PC-9 (cell line): ENCODE measurements around the gene GLRA2. TPM values are rescaled to one million over a fixed set of nuclear protein-coding genes. Genes with fewer than 3 reads are reported as not detected.

Experiments used
- BruUV-seq: library from RNA; stranded (reverse); fragments of 400-500 nt; replicated peaks from 2 replicates; lab custom pipeline; 2021; lab: Mats Ljungman, UMichigan
- CTCF ChIA-PET: fragments of 300-600 bp; sonication (Branson Sonifier 250); formaldehyde crosslinking; loops from one replicate; lab custom pipeline; 2022; ENCODE audit warnings: antibody characterized with exemption; lab: Charles Lee
- POLR2A ChIA-PET: fragments of 300-600 bp; sonication (Branson Sonifier 250); formaldehyde crosslinking; loops from one replicate; lab custom pipeline; 2022; ENCODE audit warnings: antibody characterized with exemption; ENCODE audit not compliant: unreplicated experiment; lab: Charles Lee
- DNase-seq, 2 experiments: peaks; one replicate each; pipeline versions ENCODE4 v3.0.0 to v3.0.0-alpha.2; 2015 to 2022; ENCODE audit warnings: mixed read lengths in 1 of 2
- H2AFZ ChIP-seq: fragments of 200-600 bp; sonication (generic); 2 replicates; pipeline ENCODE4 v1.8.1; 2017; ENCODE audit warnings: antibody characterized with exemption
- H3F3A ChIP-seq: fragments of 200-600 bp; sonication (generic); 2 replicates; pipeline ENCODE4 v1.8.1; 2017; ENCODE audit warnings: antibody characterized with exemption, mild to moderate bottlenecking, low read depth; ENCODE audit not compliant: insufficient read depth
- H3K27ac ChIP-seq: fragments of 200-600 bp; sonication (generic); 2 replicates; pipeline ENCODE4 v1.6.1; 2016; ENCODE audit warnings: mixed run types
- H3K27me3 ChIP-seq: fragments of 200-600 bp; sonication (generic); 2 replicates; pipeline ENCODE4 v1.6.1; 2016; ENCODE audit warnings: low read depth, mixed run types; ENCODE audit not compliant: insufficient read depth
- H3K36me3 ChIP-seq: fragments of 200-600 bp; sonication (generic); 2 replicates; pipeline ENCODE4 v1.6.1; 2016; ENCODE audit warnings: low read depth, mixed run types
- H3K4me1 ChIP-seq: fragments of 200-600 bp; sonication (generic); replicated peaks from 2 replicates; pipeline ENCODE4 v1.6.1; 2016; ENCODE audit warnings: mixed run types; ENCODE audit not compliant: insufficient read depth
- H3K4me2 ChIP-seq: fragments of 200-600 bp; sonication (generic); 2 replicates; pipeline ENCODE4 v1.6.1; 2017; ENCODE audit warnings: mixed run types
- H3K4me3 ChIP-seq: fragments of 200-600 bp; sonication (generic); 2 replicates; pipeline ENCODE4 v1.6.1; 2016; ENCODE audit warnings: mixed run types
- H3K79me2 ChIP-seq: fragments of 200-600 bp; sonication (generic); 2 replicates; pipeline ENCODE4 v1.6.1; 2017; ENCODE audit warnings: low read depth, mixed run types
- H3K9me2 ChIP-seq: fragments of 200-600 bp; sonication (generic); 2 replicates; pipeline ENCODE4 v1.8.1; 2017; ENCODE audit warnings: mild to moderate bottlenecking; ENCODE audit not compliant: insufficient read depth
- H3K9me3 ChIP-seq: fragments of 200-600 bp; sonication (generic); 2 replicates; pipeline ENCODE4 v1.8.1; 2016; ENCODE audit warnings: low read depth; ENCODE audit not compliant: insufficient read depth
- H4K20me1 ChIP-seq: fragments of 200-600 bp; sonication (generic); 2 replicates; pipeline ENCODE4 v1.8.1; 2017; ENCODE audit not compliant: insufficient read depth
- EZH2 ChIP-seq: fragments of 200-600 bp; sonication (generic); IDR thresholded peaks from 2 replicates; pipeline ENCODE4 v1.8.0; 2017; ENCODE audit warnings: antibody characterized with exemption, low read depth
- intact Hi-C: fragments of 100-400 bp; cut with micrococcal nuclease; formaldehyde crosslinking; loops from one replicate; pipeline ENCODE4 v1.10.0; 2022; ENCODE audit not compliant: unreplicated experiment
- total RNA-seq: library from RNA; stranded (reverse); gene quantifications from 2 replicates; pipeline ENCODE4 v1.2.3, GENCODE V29; 2021
- TF ChIP-seq, protein P1 (sequence below): fragments of 200-600 bp; sonication (generic); conservative IDR thresholded peaks from 2 replicates; pipeline ENCODE4 v1.6.1; 2017; ENCODE audit warnings: mixed run types, antibody characterized with exemption, mild to moderate bottlenecking, moderate library complexity

GLRA2 gene
- total RNA-seq, 1 experiment from 2014 or later: not detected

DNA sequence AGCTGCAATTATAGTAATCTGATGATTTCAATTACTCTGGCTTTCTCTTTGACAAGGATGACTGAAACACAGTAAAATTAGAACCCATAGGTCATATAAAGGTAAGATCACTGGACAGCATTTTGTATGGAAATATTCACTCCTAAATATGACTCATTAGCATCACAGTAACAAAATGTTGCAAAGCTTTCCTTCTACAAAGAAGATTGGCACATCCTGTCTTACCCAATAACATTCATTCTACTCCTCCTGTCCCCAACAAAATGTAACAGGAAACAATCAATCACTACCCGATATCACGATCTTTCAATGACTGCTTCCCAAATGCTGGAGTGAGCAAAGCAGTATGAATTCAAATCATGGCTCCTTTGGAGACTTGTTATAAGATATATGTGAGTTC is 248.2 kb downstream of the GLRA2 start:
- H3K4me2 ChIP-seq: no peak overlapping the region
- H3K79me2 ChIP-seq: no peaks in the 10 kb centered on the region
- H3K27ac ChIP-seq: no peak overlapping the region
- DNase-seq: peak in 1 of 2 experiments; percentile 40
- POLR2A ChIA-PET: no interaction called here
- H3K9me3 ChIP-seq: no peaks in the 10 kb centered on the region
- no peak overlapping the region for H2AFZ ChIP-seq
- no peaks in the 10 kb centered on the region for H3K27me3 ChIP-seq
- H3K4me1 ChIP-seq: no peaks in the 10 kb centered on the region
- H4K20me1 ChIP-seq: no peaks in the 10 kb centered on the region
- H3K36me3 ChIP-seq: no peaks in the 10 kb centered on the region
- H3F3A ChIP-seq: no peaks in the 10 kb centered on the region
- BruUV-seq: no TSS peak
- H3K4me3 ChIP-seq: no peak overlapping the region
- intact Hi-C loops: no loop called here
- CTCF ChIA-PET: no interaction called here
- H3K9me2 ChIP-seq: no peaks in the 10 kb centered on the region
- TF ChIP-seq, protein P1, sequence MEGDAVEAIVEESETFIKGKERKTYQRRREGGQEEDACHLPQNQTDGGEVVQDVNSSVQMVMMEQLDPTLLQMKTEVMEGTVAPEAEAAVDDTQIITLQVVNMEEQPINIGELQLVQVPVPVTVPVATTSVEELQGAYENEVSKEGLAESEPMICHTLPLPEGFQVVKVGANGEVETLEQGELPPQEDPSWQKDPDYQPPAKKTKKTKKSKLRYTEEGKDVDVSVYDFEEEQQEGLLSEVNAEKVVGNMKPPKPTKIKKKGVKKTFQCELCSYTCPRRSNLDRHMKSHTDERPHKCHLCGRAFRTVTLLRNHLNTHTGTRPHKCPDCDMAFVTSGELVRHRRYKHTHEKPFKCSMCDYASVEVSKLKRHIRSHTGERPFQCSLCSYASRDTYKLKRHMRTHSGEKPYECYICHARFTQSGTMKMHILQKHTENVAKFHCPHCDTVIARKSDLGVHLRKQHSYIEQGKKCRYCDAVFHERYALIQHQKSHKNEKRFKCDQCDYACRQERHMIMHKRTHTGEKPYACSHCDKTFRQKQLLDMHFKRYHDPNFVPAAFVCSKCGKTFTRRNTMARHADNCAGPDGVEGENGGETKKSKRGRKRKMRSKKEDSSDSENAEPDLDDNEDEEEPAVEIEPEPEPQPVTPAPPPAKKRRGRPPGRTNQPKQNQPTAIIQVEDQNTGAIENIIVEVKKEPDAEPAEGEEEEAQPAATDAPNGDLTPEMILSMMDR: no peak
- TF ChIP-seq EZH2: no peak

DNA sequence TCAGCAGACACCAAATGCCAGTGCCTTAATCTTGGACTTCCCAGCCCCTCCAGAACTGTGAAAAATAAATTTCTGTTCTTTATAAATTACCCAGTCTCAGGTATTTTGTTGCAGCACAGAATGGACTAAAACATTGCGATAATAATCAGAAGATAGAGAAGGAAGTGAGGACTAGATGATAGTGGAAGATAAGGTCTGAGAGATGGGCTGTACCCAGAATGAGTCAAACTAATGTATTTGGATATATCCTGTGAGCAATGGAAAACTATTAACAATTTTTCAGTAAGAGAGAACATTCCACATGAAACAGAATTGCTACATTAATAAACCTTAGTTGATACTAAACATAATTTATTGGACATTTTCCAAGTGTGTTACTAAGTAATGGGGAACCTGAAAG is 250.2 kb downstream of the GLRA2 start:
- Histone ChIP-seq H3K27me3 (no peaks in the 10 kb centered on the region), H3K4me1 (no peaks in the 10 kb centered on the region), H3K79me2 (no peaks in the 10 kb centered on the region), H3F3A (no peaks in the 10 kb centered on the region), H3K4me2 (no peak overlapping the region), H3K9me2 (no peaks in the 10 kb centered on the region), H3K36me3 (no peaks in the 10 kb centered on the region), H4K20me1 (no peaks in the 10 kb centered on the region), H3K27ac (no peak overlapping the region), H2AFZ (no peak overlapping the region), H3K4me3 (no peak overlapping the region), H3K9me3 (no peaks in the 10 kb centered on the region)
- no peak for TF ChIP-seq EZH2
- TF ChIP-seq, protein P1: no peak
- intact Hi-C loops: no loop called here
- DNase-seq: no peak
- ChIA-PET CTCF (no interaction called here), POLR2A (no interaction called here)
- no TSS peak for BruUV-seq
